HG03571 (cell line): Measurements from ENCODE around the gene LALBA.
"Not testable (repeated sequence)": the region's sequence is repeated elsewhere in the genome, so short reads cannot be mapped to it uniquely, and the experiment has no call there.

Experiments used
- ATAC-seq: cut with Tn5 transposase; IDR thresholded peaks from one replicate; pipeline ENCODE4 v1.9.1; 2021; ENCODE audit not compliant: unreplicated experiment

Gene LALBA

DNA sequence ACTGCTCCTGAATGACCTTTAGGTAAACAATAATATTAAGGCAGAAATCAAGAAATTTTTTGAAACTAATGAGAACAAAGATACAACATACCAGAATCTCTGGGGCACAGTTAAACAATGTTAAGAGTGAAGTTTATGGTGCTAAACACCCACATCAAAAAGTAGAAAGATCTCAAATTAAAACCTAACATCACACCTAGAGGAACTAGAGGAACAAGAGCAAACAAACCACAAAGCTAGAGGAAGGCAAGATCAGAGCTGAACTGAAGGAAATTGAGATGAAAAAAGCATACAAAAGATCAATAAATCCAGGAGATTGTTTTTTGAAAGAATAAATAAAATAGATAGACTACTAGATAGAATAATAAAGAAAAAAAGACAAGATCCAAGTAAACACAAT lies 37.2 kb downstream of the LALBA start:
- ATAC-seq = no peak

DNA sequence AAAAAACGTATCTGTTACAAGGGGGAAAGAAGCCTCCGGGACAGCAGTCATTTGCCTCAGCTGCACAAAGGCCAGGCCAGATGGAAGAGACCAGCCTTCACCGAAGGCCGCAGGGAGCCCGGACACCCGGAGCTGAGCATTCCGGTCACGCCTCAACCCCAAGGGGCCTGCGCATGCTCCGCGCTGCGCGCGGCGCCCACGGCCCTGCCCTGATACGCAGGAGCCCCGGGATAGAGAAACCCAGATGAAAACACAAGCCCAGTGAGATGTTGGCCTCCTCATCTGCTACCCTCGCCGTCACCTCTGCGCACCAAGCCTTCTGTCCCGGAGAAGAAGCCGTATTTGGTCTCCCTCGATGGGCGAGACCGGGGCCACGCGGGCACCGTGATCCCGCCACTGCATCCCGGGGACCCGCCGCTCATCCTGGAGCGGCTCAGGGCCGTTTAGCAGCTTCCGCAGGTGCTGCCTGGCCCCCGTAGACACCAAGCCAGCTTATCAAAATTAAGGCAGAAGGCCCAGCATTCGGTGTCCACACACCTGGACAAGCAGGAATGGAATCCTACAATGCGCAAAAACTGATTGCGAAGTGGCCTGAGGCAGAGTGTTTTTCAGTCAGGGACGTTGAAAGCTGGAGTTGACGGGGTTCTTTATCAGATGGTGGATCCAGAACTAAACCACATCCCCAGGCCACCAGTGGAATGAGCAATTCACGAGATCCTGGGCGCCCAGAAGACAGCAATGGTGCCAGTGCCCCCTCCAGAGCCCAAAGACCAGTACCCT lies 41.8 kb downstream of the LALBA start:
- ATAC-seq = no peak

DNA sequence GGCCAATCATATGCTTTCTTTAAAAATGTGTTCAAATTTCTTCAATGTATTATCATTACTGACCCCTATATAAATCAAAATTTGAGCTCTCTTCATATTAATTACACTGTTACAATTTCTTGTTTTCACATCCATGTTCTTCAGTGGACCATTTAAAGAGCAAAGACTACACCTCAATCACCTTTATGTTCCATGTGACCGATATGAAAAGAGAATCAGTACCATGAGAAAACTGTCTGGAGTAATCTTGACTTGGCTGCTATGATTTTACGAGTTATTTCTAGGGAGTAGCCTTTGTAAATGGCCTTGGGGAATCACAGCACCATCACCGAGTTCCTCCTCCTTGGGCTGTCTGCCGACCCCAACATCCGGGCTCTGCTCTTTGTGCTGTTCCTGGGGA lies 44.5 kb downstream of the LALBA start, which contains the start of gene OR8S1:
TSS of gene OR8S1 (plus strand) at position 301 of the 400 bp plus-strand sequence. CDS start at position 301, 0 bp downstream.
- ATAC-seq = no peak

DNA sequence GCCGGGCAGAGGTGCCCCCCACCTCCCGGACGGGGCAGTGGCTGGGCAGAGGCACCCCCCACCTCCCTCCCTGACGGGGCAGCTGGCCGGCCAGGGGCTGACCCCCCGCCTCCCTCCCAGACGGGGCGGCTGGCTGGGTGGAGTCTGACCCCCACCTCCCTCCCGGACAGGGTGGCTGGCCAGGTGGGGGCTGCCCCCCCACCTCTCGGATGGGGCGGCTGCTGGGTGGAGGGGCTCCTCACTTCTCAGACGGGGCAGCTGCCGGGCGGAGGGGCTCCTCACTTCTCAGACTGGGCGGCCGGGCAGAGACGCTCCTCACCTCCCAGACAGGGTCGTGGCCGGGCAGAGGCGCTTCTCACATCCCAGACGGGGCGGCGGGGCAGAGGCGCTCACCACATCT lies 49.5 kb downstream of the LALBA start:
- not testable (repeated sequence) for ATAC-seq
